Measurements from ENCODE around the gene MAEA.

- TF ChIP-seq EZH2phosphoT487 (IDR thresholded peaks at IDR 0.05; ENCODE audit: borderline replicate concordance, low read length): no peak
- TF ChIP-seq, protein P1, sequence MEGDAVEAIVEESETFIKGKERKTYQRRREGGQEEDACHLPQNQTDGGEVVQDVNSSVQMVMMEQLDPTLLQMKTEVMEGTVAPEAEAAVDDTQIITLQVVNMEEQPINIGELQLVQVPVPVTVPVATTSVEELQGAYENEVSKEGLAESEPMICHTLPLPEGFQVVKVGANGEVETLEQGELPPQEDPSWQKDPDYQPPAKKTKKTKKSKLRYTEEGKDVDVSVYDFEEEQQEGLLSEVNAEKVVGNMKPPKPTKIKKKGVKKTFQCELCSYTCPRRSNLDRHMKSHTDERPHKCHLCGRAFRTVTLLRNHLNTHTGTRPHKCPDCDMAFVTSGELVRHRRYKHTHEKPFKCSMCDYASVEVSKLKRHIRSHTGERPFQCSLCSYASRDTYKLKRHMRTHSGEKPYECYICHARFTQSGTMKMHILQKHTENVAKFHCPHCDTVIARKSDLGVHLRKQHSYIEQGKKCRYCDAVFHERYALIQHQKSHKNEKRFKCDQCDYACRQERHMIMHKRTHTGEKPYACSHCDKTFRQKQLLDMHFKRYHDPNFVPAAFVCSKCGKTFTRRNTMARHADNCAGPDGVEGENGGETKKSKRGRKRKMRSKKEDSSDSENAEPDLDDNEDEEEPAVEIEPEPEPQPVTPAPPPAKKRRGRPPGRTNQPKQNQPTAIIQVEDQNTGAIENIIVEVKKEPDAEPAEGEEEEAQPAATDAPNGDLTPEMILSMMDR (IDR thresholded peaks at IDR 0.05; ENCODE audit: low read depth, low read length, poor library complexity, severe bottlenecking): no peak
Observed at GRCh38 chr4:1355378-1355777, 65.7 kb downstream of the MAEA start.

Measured in DOHH2 (cell line).